HG03066 (cell line): ENCODE measurements around the gene DIPK1A.

Experiments used
- ATAC-seq: cut with Tn5 transposase; IDR thresholded peaks from one replicate; pipeline ENCODE4 v1.9.1; 2021; ENCODE audit warnings: low read depth; ENCODE audit not compliant: unreplicated experiment

DIPK1A gene

DNA sequence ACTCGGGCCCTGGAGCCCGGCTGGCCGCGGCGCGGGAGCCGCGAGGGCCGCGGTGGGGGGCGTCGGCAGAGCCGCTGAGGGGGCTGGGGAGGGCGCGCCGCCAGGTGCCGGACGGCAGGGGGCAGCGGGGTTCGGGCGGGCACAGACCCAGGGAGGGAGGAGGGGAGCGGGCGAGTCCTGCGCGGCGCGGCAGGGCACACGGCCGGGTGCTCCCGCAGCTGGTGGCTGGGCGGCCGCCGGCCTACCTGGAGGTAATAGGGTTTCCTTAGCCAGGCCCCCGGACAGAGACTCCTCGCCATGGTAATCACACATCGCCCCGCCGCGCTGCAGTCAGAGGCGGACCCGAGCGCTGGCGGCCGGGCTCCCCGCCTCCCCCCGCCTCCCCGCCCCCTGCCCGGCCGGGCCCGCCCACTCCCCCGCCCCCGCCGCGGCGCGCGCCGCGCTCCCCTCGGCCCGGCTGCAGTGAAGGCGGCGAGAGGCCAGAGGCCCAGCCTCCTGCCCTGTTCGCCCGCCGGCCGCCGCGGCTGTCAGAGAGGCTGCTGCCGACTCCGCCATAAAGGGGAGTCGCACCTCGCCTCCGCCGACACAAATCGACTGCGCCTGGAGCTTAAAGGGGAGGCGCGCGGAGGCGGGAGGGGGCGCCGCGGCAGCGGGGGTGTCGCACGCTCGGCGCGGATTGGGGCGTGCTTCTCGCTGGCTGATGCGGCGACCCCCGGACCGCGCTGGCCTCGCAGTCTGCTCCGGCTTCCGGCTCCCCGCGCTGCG, at the start of gene DIPK1A:
TSS of gene DIPK1A (minus strand) at position 332 of the 765 bp plus-strand sequence. CDS start at position 299, 33 bp downstream.
- ATAC-seq = peak; percentile 35

DNA sequence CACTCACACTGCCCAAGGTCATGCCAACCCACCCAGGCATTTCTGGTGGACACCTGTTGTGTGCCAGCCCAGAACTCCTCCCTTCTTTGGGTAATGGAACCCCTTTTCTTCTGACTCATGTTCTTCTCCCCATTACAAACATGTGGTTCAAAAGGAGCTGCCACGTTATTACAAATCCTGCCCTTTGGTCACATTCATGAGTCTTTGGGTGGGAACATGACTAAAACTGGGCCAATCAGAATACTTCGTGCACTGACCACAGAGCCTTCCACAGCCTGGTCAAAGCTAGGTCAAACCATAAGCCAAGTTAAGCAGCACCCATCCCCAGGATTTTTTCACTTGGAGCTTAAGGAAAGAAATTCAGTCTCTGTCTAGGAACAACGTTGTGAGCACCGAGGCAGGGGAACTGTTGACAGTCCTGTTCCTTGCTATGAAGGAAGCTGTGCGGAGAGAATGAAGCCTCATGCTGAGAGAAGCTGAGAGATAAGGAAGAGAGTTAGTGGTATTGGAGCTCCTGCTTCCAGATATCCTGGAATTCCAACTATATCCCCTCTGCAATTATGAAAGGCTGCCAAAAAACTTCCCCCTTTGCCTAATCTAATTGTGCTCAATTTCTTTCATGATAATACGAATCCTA, 46.8 kb upstream of the DIPK1A start:
- ATAC-seq = no peak

DNA sequence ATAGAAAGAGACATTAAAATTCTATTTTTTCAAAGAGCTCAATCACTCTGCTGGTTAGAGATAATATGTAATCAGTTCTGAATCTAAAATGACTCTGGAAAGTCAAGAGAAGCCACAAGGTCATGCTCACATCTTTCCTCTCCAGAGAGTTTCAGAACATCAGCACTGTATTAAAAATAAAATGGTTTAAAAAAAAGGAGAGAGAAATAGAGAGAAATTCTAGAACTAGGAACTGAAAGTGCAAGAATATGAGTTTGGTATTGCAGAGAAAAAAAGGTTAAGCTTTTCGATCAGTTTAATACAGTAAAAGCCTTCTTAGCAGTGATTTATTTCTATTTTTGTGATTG, 44.0 kb upstream of the DIPK1A start:
- peak; percentile 66 for ATAC-seq

DNA sequence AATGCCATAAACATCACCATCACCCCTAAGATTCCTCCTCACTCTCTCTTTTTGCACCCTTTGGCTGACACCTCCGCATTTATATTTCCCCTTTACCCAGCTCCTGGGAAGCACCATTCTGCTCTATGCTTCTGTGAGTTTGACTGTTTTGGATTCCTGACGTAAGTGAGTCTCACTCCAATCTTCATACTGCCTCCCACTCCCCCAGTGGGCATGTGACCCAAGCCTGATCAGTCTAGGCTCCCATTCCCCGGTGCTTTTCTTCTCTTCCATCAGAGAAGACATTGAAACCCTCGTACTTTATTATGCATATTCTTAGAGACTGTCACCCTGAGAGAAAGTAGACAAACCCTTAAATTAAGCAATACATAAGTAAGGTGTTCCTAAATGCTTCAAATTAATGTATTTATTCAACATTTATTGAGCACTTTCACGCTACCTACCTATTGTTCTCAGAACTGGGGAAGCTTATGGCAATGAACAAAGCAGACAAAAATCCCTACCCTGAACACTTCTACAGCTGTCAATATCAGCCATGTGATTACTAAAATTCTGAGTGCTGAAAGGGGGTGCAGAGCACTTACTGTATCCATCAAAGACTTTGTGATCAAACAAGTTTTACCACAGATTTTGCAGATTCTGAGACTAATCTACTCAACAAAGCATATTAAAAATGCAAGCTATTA, 43.4 kb upstream of the DIPK1A start:
- no peak for ATAC-seq

DNA sequence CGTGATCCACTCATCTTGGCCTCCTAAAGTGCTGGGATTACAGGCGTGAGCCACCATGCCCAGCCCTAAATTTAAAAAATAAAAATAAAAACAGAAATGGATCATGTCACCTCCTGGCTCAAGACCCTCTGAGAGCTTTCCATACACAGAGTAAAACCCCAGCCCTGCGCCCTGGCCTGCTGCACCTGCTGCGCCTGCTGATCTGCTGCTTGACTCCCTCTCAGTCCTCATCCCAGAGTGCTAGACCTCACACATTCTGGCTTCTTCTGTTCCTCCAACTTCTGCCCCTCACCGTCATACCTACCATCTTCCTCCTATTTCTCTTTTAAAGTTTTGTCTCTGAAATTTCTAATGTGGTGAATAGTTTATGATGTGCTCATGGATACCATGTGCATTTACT, 42.7 kb upstream of the DIPK1A start:
- no peak for ATAC-seq

DNA sequence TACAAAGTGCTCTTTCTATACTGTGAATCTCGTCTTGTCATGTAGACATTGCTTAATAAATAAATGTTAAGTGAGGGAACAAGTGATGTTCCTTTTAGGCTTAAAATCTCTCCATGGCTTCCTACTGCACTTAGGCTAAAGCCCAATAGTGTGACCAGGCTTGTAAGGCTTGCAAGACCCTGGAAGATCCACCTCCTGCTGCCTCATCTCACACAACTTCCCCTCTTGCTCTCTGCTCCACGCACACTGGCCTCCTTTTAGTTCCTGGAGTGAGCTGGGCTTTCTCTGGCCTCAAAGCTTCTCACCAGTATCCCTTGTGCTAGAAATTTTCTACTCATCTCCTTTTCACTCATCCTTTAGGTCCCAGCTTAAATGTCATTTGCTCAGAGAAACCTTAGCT, 41.5 kb upstream of the DIPK1A start:
- no peak for ATAC-seq

DNA sequence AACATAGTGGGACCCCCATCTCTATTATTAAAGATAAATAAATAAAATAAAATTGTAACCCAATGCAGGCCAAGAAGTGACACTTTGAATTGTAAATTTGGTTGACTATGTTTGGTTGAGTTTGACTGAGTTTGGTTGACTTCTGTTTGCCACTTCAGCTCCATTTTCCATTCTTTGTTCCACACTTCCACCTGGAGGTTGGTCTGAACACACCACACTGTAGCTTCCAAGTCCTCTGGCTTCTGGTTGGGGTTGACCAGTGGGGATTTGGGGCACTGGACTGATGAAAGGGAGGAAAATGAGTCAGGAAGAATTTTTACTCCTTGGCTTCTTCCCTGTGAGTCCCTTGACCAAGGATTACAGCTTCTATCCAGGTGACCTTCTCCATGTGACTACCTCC, 40.6 kb upstream of the DIPK1A start:
- no peak for ATAC-seq

DNA sequence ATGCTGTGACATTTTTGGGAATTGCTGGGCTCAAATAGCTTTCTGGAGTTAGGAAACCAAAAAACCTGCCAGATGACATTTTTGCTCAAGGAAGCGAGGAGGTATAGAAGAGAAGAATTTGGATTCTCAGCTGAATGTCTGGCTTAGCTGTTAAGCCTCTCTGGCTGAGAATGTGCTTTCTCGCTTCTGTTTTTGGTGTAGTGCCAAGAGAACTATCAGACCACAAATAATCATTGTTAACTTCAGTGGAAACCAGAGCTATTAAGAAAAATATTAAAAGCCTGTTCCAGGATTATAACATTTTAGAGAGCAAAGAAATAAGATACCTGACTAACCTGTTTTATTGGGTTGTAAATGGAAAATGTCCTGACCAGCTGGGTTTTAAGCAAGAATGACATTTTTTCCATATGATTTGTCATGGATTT, 39.5 kb upstream of the DIPK1A start:
- ATAC-seq = peak; percentile 57

DNA sequence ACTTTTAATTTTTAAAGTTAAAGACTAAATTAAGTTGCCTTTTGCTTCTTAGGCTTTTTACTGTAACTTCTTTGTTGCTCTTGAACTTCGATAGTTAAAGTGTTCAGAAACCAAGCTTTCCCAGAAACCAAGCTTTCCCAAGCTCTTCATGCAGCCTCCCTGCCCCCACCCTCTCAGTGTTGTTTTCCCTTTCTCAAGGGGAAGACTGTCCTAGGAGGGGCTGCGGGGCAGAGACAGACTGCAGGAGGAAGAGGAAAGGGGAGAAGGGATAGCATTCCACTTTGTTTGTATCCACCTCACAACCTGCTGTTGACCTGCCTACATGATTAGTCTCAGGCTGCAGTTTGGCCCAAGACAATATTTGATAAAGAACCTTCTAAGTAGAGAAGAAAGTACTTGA, 39.0 kb upstream of the DIPK1A start:
- ATAC-seq = no peak

DNA sequence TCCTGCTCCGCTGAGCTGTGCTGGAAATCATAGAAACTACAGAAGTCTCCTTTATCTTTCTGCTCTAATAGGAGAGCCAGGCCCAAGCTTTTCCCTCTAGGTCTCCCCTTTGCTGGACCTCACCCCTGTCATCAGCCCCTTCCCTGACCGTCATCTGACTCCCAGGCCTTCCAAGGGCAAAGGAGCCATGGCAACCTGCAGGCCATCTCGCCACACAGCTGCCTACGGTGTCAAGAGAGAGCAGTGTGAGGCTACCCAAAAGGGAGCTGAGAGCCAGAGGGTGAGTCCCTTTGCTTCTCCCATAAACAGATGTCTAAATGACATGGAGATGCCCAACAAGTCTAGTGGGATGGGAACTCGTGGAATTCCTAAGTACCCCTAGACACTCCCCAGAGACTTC, 37.6 kb upstream of the DIPK1A start:
- ATAC-seq = no peak

DNA sequence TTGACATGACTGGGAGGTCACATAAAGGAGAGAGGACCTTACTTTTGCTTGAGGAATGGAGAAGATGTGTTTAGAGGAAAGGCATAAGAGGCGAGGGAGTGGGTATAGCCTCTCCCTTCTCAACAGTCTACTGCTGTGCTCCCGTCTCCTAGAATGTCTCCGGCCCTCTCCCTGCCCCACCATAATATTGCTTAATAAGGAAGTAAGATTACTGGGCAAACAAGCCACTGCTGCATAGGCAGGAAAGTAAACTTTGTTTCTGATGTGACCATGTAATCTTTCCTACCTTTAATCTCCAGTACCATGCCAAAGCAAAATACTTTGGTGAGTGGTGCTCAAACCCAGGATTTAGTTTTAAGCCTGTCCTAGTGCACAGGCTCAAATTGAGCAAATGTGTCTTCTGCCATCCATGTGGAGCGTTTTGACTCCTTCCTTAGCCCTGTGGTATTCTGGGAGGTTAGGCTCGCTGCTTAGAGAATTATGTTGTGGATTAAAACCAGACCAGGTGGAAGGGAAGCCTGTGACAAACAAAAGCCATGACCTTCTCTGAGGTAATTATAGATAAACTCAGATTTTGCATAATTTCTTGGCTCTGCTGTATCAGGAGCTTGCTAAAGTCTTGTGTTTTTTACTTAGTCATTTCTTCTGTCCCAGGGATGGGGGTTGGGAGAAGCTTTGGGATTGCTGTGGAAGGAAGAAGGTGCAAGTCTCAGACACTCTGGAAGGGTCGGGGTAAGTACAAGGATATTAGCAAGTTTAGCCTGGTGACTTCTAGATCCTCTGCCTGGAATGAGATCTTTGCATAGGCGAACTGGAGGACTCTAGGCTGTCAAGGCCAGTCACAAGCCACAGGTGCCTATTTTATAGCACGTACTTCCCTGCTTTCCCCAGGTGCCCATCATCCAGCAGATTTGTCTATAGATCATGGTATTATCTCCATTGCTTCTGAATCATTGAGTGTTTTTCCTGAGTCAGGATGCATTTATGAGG, 34.5 kb upstream of the DIPK1A start:
- ATAC-seq = no peak

DNA sequence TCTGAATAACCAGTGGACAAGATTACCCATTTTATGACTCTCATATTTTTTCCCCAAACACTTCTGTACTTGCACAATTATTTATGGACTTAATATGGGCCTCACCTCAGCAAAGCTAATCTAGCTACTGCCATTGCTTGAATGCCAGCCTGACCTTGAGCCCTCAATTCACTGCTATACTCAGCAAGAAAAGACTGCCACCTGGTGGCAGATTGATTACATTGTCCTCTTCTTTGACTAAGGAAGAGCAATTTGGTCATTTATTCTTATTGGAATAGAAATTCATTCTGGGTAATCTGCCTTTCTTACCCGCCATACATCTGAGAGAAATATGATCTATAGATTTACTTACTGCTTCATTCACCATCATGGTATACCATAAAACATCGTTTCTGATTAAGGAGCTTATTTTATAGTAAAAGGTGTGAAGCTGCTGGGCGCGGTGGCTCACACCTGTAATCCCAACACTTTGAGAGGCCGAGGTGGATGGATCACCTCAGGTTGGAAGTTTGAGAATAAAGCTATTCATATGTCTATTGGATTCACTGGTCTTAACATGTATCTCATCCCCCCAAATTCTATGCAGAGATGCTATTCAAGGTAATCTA, 32.9 kb upstream of the DIPK1A start:
- peak; percentile 63 for ATAC-seq

DNA sequence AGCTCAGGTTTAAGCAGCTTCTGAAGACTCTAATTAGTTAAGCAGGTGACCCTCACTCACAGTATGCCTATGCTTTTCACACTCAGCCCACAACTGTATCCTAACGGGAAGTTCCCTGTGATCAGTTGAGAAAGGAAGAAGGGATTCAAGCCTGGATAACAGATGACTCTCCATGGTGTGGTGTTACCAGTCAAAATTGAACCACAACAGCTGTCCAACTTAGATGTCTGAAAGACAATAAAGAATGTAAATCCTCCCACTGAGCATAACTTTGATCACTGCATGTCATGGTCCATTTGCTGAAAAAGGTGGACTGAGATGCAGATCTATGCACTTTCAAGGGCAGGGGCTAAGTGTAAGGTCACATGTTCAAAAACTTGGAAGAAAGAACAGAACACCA, 32.3 kb upstream of the DIPK1A start:
- no peak for ATAC-seq

DNA sequence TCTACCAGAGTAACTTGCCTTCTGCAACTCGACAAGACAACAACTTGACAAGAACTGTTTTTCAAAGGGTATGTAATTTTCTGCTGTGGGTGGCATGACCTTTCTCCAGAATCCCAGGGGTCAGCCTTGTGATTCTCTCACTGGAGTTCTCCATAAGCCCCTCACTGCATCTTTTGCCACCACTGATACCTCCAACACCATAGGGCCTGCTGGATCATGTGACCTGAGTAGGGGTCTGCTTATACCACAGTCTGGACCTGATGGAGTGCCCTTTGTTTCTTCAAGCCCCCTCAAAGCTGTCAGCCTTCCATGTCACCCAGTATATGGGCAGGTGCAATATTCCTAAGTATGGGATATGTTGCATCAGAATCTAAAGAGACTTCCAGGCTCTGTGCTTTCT, 31.6 kb upstream of the DIPK1A start:
- no peak for ATAC-seq

DNA sequence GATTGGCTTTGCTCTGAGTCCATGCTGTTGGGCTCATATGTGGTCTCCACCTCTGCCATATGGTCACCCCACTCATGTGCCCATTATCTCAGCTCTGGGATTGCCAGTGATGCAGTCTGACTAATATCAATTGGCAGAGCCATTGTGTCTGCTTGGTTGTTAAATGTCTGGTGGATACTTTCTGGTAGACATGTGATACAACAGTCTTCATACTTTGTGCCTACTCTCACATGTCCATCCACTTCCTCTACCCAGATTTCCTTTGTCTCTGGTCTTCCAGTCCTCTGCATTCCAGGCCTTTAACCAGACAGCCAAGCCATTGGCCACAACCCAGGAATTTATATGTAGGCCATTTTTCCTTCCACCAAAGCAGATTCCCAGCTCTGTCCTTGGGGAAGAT, 30.8 kb upstream of the DIPK1A start:
- ATAC-seq = no peak

DNA sequence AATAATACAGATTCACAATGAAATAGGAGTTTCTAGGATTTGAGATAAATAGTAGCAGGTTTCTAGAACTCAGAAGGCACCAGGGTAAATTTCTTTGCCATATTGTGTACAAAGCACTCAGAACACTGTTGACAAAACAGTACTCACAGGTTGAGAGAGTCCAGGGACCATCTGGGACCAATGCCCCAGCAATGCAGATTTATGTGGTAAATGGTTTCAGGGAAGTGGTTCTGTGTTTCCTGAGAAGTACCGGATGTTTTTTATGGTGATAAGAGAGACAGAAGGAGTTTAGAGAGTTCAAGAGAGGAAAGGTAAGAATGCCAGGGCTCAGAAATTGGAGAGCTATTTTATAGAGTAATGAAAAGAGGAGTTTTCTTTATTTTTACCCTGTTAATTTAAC, 29.6 kb upstream of the DIPK1A start:
- ATAC-seq = no peak

DNA sequence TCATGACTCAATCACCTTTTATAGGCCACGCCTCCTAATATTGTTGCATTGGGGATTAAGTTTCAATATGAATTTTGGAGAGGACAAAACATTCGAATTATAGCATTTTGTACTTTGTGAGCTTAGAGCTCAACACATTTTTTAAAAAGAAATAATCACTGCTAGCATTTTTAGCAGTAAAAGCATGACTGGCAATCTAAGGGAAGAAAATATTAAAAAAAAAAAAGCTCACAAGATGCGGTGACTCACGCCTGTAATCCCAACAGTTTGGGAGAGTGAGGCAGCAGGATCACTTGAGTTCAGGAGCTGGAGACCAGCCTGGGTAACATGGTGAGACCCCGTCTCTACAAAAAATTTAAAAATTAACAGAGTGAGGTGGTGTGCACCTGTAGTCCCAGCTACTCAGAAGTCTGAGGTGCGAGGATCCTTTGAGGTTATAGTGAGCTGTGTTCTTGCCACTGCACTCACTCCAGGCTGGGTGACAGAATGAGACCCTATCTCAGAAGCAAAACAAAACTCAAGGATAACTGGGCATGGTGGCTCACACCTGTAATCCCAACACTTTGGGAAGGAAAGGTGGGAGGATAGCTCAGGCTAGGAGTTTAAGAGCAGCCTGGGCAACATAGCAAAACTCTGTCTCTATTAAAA, 28.8 kb upstream of the DIPK1A start:
- ATAC-seq = no peak

DNA sequence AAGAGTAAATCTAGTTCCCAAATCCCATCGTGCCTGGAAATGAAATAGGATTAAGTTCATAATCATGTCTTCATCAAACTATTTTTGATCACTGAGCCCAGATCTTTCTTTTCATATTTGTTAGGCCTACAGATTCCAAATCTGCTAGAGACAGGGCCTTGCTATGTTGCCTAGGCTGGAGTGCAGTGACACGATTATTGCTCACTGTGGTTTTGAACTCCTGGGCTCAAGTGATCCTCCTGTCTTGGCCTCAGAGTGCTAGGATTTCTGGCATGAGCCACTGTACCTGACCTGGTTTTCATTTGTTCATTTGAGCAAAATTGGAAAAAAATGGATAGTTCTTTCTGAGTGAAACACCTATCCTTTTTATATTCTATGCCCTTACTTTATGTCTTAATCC, 28.0 kb upstream of the DIPK1A start:
- no peak for ATAC-seq

DNA sequence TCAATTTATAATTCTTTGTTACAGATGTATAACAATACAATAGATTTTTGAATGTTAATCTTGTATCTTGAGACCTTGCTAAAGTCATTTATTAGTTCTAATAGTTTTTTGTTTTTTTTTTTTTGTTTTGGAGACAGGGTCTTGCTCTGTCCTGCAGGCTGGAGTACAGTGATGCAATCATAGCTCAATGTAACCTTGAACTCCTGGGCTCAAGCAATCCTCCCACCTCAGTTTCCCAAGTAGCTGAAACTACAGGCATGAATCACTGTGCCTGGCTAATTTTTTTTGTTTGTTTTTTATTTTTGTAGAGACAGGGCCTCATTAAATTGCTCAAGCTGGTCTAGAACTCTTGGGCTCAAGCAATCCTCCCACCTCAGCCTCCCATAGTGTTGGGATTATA, 26.2 kb upstream of the DIPK1A start:
- no peak for ATAC-seq

DNA sequence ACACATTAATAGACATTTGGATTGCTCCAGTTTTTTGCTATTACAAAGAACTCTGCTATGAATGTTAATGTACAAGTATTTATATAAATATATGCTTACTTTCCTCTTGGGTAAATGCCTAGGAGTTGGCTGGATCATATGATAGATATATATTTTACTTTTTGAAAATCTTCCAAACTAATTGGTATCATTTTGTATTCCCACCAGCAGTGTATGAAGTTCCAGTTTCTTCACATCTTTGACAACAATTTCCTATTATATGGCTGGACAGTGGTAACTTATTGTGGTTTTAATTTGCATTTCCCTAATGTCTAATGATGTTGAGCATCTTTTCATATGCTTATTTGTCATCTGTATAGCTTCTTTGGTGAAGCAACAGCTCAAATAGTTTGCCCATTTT, 23.8 kb upstream of the DIPK1A start:
- ATAC-seq = no peak
